Kidney capillary endothelial cell (primary cell): ENCODE results near the gene C7orf25.

Experiments
- DNase-seq: peaks from one replicate; pipeline ENCODE4 v3.0.0-alpha.2; 2018; ENCODE audit warnings: low spot score

The C7orf25 gene

GRCh38 chr7:42911454-42912447, at the start of gene C7orf25:
TSS of gene C7orf25 (minus strand) at chr7:42912070. CDS start at chr7:42910900, 1,170 bp downstream.
- DNase-seq: peak; percentile 85

- no peak for DNase-seq
Measured at GRCh38 chr7:42961170-42961569, 49.3 kb upstream of the C7orf25 start.

GRCh38 chr7:42960762-42961161, 48.9 kb upstream of the C7orf25 start:
- no peak for DNase-seq

GRCh38 chr7:42959549-42959948, 47.7 kb upstream of the C7orf25 start:
- DNase-seq: no peak

GRCh38 chr7:42956062-42956461, 44.2 kb upstream of the C7orf25 start:
- DNase-seq: no peak

GRCh38 chr7:42953994-42954393, 42.1 kb upstream of the C7orf25 start:
- no peak for DNase-seq

GRCh38 chr7:42952328-42952727, 40.5 kb upstream of the C7orf25 start:
- DNase-seq: no peak

- no peak for DNase-seq
Measured at GRCh38 chr7:42950417-42950816, 38.5 kb upstream of the C7orf25 start.

GRCh38 chr7:42947521-42947920, 35.7 kb upstream of the C7orf25 start:
- DNase-seq: no peak

GRCh38 chr7:42946627-42946950, 34.7 kb upstream of the C7orf25 start:
- DNase-seq: no peak

GRCh38 chr7:42945821-42946626, 34.2 kb upstream of the C7orf25 start:
- DNase-seq: no peak

- peak; percentile 61 for DNase-seq
Measured at GRCh38 chr7:42940985-42941847, 29.3 kb upstream of the C7orf25 start.

GRCh38 chr7:42939457-42940240, 27.8 kb upstream of the C7orf25 start:
- no peak for DNase-seq

- no peak for DNase-seq
Measured at GRCh38 chr7:42935861-42936260, 24.0 kb upstream of the C7orf25 start.

- DNase-seq: no peak
Measured at GRCh38 chr7:42934291-42934690, 22.4 kb upstream of the C7orf25 start.

GRCh38 chr7:42932811-42933591, 21.1 kb upstream of the C7orf25 start:
- DNase-seq: peak; percentile 28

- peak; percentile 98 for DNase-seq
Measured at GRCh38 chr7:42931834-42932651, 20.2 kb upstream of the C7orf25 start, which contains the start of the genes MRPL32 and PSMA2. TSS of gene MRPL32 (plus strand) at chr7:42932376. CDS start at chr7:42932387, 11 bp downstream. TSS of gene PSMA2 (minus strand) at chr7:42932174. CDS start at chr7:42932158, 16 bp downstream.

- no peak for DNase-seq
Measured at GRCh38 chr7:42931447-42931833, 19.6 kb upstream of the C7orf25 start.

- DNase-seq: no peak
Measured at GRCh38 chr7:42930889-42931288, 19.0 kb upstream of the C7orf25 start.
